SK-N-SH (cell line): ENCODE data around the gene SREK1IP1. TPM values are rescaled to one million over a fixed set of nuclear protein-coding genes. Genes with fewer than 3 reads are reported as not detected.

Source experiments
- CTCF ChIA-PET: fragments of 300-600, 350-600 bp; formaldehyde crosslinking; extraction: SDS; loops from one replicate; lab custom pipeline; 2021; lab: Yijun Ruan, JAX
- POLR2A ChIA-PET: fragments of 350-600 bp; sonication (Branson Sonifier 250); formaldehyde crosslinking; extraction: SDS; loops from one replicate; lab custom pipeline; 2020; ENCODE audit warnings: antibody characterized with exemption, inconsistent platforms; lab: Yijun Ruan, JAX
- DNase-seq: peaks from one replicate; pipeline ENCODE4 v3.0.0; 2012
- H2AFZ ChIP-seq: fragments of 200-600 bp; sonication (generic); 2 replicates; pipeline ENCODE4 v1.8.1; 2016; ENCODE audit warnings: antibody characterized with exemption, mild to moderate bottlenecking, low read depth
- H3F3A ChIP-seq: fragments of 200-600 bp; sonication (generic); replicated peaks from 2 replicates; pipeline ENCODE3; 2016; ENCODE audit warnings: antibody characterized with exemption, mild to moderate bottlenecking; ENCODE audit not compliant: insufficient read depth
- H3K27ac ChIP-seq, 2 experiments: fragments of 200-500 bp in 1 of 2; fragments of 200-600 bp in 1 of 2; sonication (Bioruptor generic) in 1 of 2; sonication (generic), shearing (Covaris generic) in 1 of 2; 2 replicates each; pipeline versions ENCODE4 v1.5.1 to v1.6.1; 2014 to 2016; ENCODE audit warnings: low read depth in 2 of 2, inconsistent platforms in 1 of 2, low read length in 1 of 2, mild to moderate bottlenecking in 1 of 2, mixed read lengths in 1 of 2
- H3K27me3 ChIP-seq: fragments of 200-600 bp; sonication (generic), shearing (Covaris generic); 2 replicates; pipeline ENCODE4 v1.6.1; 2016; ENCODE audit warnings: mixed run types; ENCODE audit not compliant: insufficient read depth
- H3K36me3 ChIP-seq, 2 experiments: fragments of 200-500 bp in 1 of 2; fragments of 200-600 bp in 1 of 2; sonication (Bioruptor generic) in 1 of 2; sonication (generic) in 1 of 2; replicated peaks in 1 of 2; 2 replicates each; pipeline versions ENCODE3 to v1.5.1; 2014 to 2016; ENCODE audit warnings: low read length in 1 of 2, mild to moderate bottlenecking in 1 of 2; ENCODE audit not compliant: insufficient read depth in 2 of 2, control insufficient read depth in 1 of 2
- H3K4me1 ChIP-seq, 2 experiments: fragments of 200-500 bp in 1 of 2; fragments of 200-600 bp in 1 of 2; sonication (Bioruptor generic) in 1 of 2; sonication (generic), shearing (Covaris generic) in 1 of 2; 2 replicates each; pipeline versions ENCODE4 v1.5.1 to v1.6.1; 2014 to 2016; ENCODE audit warnings: low read depth in 1 of 2, low read length in 1 of 2, mixed run types in 1 of 2; ENCODE audit not compliant: insufficient read depth in 2 of 2, control insufficient read depth in 1 of 2
- H3K4me2 ChIP-seq: fragments of 200-600 bp; sonication (generic), shearing (Covaris generic); 2 replicates; pipeline ENCODE4 v1.6.1; 2017; ENCODE audit warnings: mixed run types
- H3K4me3 ChIP-seq, 2 experiments: fragments of 200-500 bp in 1 of 2; fragments of 200-600 bp in 1 of 2; sonication (Bioruptor generic) in 1 of 2; sonication (generic), shearing (Covaris generic) in 1 of 2; 2 replicates each; pipeline versions ENCODE4 v1.5.1 to v1.8.1; 2014 to 2016; ENCODE audit warnings: low read depth in 2 of 2, inconsistent platforms in 1 of 2, low read length in 1 of 2, mild to moderate bottlenecking in 1 of 2, mixed read lengths in 1 of 2, moderate library complexity in 1 of 2
- H3K79me2 ChIP-seq: fragments of 200-600 bp; sonication (generic); 2 replicates; pipeline ENCODE4 v1.8.1; 2017; ENCODE audit warnings: mild to moderate bottlenecking; ENCODE audit not compliant: insufficient read depth
- H3K9ac ChIP-seq: fragments of 200-600 bp; sonication (generic); 2 replicates; pipeline ENCODE4 v1.6.1; 2017; ENCODE audit warnings: mixed run types
- H3K9me2 ChIP-seq: fragments of 200-600 bp; sonication (generic); 2 replicates; pipeline ENCODE4 v1.6.1; 2017; ENCODE audit warnings: mixed run types
- H3K9me3 ChIP-seq: fragments of 200-600 bp; sonication (generic); 2 replicates; pipeline ENCODE4 v1.6.1; 2017; ENCODE audit warnings: mixed run types, mild to moderate bottlenecking, moderate library complexity
- H4K20me1 ChIP-seq: fragments of 200-600 bp; sonication (generic); 2 replicates; pipeline ENCODE4 v1.6.1; 2017; ENCODE audit warnings: mild to moderate bottlenecking, mixed run types; ENCODE audit not compliant: insufficient read depth
- GATA2 ChIP-seq: sonication (generic); formaldehyde crosslinking; IDR thresholded peaks from 2 replicates; pipeline ENCODE4 v1.5.0; 2020; ENCODE audit warnings: mild to moderate bottlenecking, missing genetic modification reagents
- JUND ChIP-seq: IDR thresholded peaks from 2 replicates; pipeline ENCODE4 v1.4.0; 2012
- RAD21 ChIP-seq: IDR thresholded peaks from 2 replicates; pipeline ENCODE4 v1.6.1; 2012; ENCODE audit warnings: mild to moderate bottlenecking, low read length
- RFX5 ChIP-seq: IDR thresholded peaks from 2 replicates; pipeline ENCODE4 v1.6.1; 2012; ENCODE audit warnings: mild to moderate bottlenecking, improper control_type of control experiment, low read length
- SIN3A ChIP-seq: IDR thresholded peaks from 2 replicates; pipeline ENCODE4 v1.6.1; 2012; ENCODE audit warnings: low read depth, mild to moderate bottlenecking, low read length, moderate library complexity, borderline replicate concordance
- TCF12 ChIP-seq: IDR thresholded peaks from 2 replicates; pipeline ENCODE4 v1.4.0; 2012
- YY1 ChIP-seq: IDR thresholded peaks from 2 replicates; pipeline ENCODE4 v1.4.0; 2012; ENCODE audit warnings: low read depth, mild to moderate bottlenecking
- WGBS: methylation state at CpG from one replicate; pipeline ENCODE4 v1.1.6; 2017; ENCODE audit warnings: low lambda C conversion rate; 5-methylcytosine and 5-hydroxymethylcytosine counted together
- polyA plus RNA-seq, 3 experiments: library from polyadenylated mRNA; depleted of rRNA; stranded (reverse); fragments of >200 nt; gene quantifications; 2 replicates each; pipeline ENCODE4 v1.2.3, GENCODE V29; 2012
- TF ChIP-seq, protein P1 (sequence below): IDR thresholded peaks from 2 replicates; pipeline ENCODE4 v1.4.0; 2012; ENCODE audit warnings: low read depth, borderline replicate concordance
- TF ChIP-seq, protein P2 (sequence below): fragments of 150-350 bp; IDR thresholded peaks from 2 replicates; pipeline ENCODE4 v1.6.1; 2017; ENCODE audit warnings: antibody characterized with exemption, low read length, low read depth, borderline replicate concordance
- TF ChIP-seq, protein P3 (sequence below): fragments of 200-600 bp; sonication (generic); IDR thresholded peaks from 2 replicates; pipeline ENCODE4 v1.6.1; 2017; ENCODE audit warnings: antibody characterized with exemption, mild to moderate bottlenecking, moderate library complexity
- TF ChIP-seq, protein P4 (sequence below): fragments of 150-350 bp; IDR thresholded peaks from 2 replicates; pipeline ENCODE4 v1.6.1; 2016; ENCODE audit warnings: mild to moderate bottlenecking, low read depth, low read length

The SREK1IP1 gene
- polyA plus RNA-seq, 1 of the 3 experiments (the other 2 are of a cell fraction) = 1.2 TPM

DNA sequence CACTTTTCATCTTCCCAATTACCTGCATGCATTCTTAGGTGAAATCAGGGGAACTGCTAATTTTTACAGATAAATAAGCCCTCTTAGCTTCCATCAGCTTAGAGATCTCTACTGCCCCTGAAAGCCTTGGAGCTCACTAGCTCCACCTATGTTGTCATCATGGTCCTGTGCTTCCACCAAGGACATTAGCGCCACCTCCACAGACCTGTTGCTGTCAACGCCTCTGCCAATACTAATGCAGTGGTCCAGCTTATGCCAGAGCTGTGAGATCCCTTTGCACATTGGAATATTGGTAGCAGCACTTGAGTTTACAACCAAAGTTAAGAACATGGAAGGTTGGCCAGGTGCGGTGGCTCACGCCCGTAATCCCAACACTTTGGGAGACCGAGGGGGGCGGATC, 85.9 kb downstream of the SREK1IP1 start:
- Histone ChIP-seq H3F3A (no peaks in the 10 kb centered on the region), H4K20me1 (no peaks in the 10 kb centered on the region), H3K4me1 (no peaks in the 10 kb centered on the region), H3K79me2 (no peaks in the 10 kb centered on the region), H3K9me3 (no peaks in the 10 kb centered on the region), H3K4me2 (no peak overlapping the region), H3K9me2 (no peaks in the 10 kb centered on the region), H2AFZ (no peak overlapping the region), H3K27me3 (peaks cover 38% of the 10 kb centered on the region), H3K4me3 (no peak overlapping the region), H3K27ac (no peak overlapping the region), H3K9ac (no peak overlapping the region), H3K36me3 (no peaks in the 10 kb centered on the region)
- ChIA-PET POLR2A (no interaction called here), CTCF (interaction anchor here (1.1 to 1.2 kb wide), 2 partner anchors 9 to 50 kb away, joined by 3 read pairs; no protein-coding TSS in a partner anchor)
- TF ChIP-seq RFX5 (no peak), RAD21 (no peak), TCF12 (no peak), SIN3A (no peak), YY1 (no peak)
- TF ChIP-seq, protein P1, sequence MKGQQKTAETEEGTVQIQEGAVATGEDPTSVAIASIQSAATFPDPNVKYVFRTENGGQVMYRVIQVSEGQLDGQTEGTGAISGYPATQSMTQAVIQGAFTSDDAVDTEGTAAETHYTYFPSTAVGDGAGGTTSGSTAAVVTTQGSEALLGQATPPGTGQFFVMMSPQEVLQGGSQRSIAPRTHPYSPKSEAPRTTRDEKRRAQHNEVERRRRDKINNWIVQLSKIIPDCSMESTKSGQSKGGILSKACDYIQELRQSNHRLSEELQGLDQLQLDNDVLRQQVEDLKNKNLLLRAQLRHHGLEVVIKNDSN = no peak
- no peak for DNase-seq
- WGBS = 69% methylated on average over 7 of the region's 7 CpGs

DNA sequence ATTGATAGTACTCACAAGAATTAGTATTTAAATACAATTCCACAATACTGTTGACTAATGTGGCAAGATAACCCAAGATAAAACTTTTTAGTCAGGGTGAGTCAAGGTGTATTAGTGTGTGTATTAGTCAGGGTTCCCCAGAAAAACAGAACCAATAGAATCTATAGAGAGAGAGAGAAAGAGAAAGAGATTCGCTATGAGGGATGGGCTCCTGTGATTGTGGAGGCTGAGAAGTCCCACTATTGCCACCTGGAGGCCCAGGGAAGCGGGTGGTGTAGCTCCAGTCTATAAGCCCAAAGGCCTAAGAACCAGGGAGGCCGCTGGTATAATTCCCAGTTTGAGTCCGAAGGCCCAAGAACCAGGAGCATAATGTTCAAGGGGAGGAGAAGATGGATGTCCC, 88.2 kb downstream of the SREK1IP1 start:
- Histone ChIP-seq H3K4me2 (no peak overlapping the region), H3K27me3 (peaks cover 22% of the 10 kb centered on the region), H2AFZ (no peak overlapping the region), H3K9ac (no peak overlapping the region), H3K36me3 (no peaks in the 10 kb centered on the region), H3K27ac (no peak overlapping the region), H3K79me2 (no peaks in the 10 kb centered on the region), H4K20me1 (no peaks in the 10 kb centered on the region), H3K4me3 (no peak overlapping the region), H3K9me2 (no peaks in the 10 kb centered on the region), H3F3A (no peaks in the 10 kb centered on the region), H3K9me3 (no peaks in the 10 kb centered on the region), H3K4me1 (no peaks in the 10 kb centered on the region)
- CTCF ChIA-PET = no interaction called here
- 34% methylated on average over 4 of the region's 4 CpGs for WGBS
- TF ChIP-seq, protein P2, sequence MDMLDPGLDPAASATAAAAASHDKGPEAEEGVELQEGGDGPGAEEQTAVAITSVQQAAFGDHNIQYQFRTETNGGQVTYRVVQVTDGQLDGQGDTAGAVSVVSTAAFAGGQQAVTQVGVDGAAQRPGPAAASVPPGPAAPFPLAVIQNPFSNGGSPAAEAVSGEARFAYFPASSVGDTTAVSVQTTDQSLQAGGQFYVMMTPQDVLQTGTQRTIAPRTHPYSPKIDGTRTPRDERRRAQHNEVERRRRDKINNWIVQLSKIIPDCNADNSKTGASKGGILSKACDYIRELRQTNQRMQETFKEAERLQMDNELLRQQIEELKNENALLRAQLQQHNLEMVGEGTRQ = no peak
- TF ChIP-seq, protein P3, sequence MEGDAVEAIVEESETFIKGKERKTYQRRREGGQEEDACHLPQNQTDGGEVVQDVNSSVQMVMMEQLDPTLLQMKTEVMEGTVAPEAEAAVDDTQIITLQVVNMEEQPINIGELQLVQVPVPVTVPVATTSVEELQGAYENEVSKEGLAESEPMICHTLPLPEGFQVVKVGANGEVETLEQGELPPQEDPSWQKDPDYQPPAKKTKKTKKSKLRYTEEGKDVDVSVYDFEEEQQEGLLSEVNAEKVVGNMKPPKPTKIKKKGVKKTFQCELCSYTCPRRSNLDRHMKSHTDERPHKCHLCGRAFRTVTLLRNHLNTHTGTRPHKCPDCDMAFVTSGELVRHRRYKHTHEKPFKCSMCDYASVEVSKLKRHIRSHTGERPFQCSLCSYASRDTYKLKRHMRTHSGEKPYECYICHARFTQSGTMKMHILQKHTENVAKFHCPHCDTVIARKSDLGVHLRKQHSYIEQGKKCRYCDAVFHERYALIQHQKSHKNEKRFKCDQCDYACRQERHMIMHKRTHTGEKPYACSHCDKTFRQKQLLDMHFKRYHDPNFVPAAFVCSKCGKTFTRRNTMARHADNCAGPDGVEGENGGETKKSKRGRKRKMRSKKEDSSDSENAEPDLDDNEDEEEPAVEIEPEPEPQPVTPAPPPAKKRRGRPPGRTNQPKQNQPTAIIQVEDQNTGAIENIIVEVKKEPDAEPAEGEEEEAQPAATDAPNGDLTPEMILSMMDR = peak; percentile 19; the same call in 1 of the 2 replicates
- DNase-seq = no peak
- POLR2A ChIA-PET = no interaction called here

DNA sequence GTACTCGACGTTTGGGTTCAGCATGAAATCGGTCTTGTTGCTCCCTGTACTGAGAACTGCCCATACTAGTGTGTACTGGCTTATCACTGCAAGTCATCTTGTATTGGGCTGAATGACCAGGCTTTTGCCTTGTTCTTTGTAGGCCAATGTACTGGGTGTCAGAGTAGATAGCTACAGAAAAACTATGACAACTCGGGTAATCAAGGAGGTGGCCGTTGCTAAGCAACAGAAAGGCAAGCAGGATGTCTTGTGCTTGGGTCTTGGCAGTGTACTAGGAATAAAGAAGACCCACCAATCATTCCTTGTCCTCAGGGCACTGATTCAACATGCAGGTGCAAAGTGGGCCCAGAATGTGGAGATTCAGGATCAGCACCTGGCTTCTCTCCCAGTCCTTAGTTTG, 90.1 kb downstream of the SREK1IP1 start:
- no peak overlapping the region for H3K4me3 ChIP-seq
- H3K9me2 ChIP-seq = no peaks in the 10 kb centered on the region
- DNase-seq = no peak
- H3K36me3 ChIP-seq = no peaks in the 10 kb centered on the region
- H3K4me1 ChIP-seq = no peaks in the 10 kb centered on the region
- TF ChIP-seq, protein P4, sequence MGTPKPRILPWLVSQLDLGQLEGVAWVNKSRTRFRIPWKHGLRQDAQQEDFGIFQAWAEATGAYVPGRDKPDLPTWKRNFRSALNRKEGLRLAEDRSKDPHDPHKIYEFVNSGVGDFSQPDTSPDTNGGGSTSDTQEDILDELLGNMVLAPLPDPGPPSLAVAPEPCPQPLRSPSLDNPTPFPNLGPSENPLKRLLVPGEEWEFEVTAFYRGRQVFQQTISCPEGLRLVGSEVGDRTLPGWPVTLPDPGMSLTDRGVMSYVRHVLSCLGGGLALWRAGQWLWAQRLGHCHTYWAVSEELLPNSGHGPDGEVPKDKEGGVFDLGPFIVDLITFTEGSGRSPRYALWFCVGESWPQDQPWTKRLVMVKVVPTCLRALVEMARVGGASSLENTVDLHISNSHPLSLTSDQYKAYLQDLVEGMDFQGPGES = no peak
- TF ChIP-seq GATA2 (CRISPR knock-in tag) = no peak
- no peak for TF ChIP-seq JUND
- no peaks in the 10 kb centered on the region for H3K9me3 ChIP-seq
- no peak overlapping the region for H3K4me2 ChIP-seq
- H3F3A ChIP-seq = no peaks in the 10 kb centered on the region
- H3K79me2 ChIP-seq = no peaks in the 10 kb centered on the region
- no peak overlapping the region for H2AFZ ChIP-seq
- H4K20me1 ChIP-seq = no peaks in the 10 kb centered on the region
- no peak overlapping the region for H3K9ac ChIP-seq
- WGBS = 36% methylated on average over 5 of the region's 5 CpGs
- H3K27me3 ChIP-seq = peaks cover 19% of the 10 kb centered on the region
- POLR2A ChIA-PET = no interaction called here
- CTCF ChIA-PET = interaction anchor here (1.0 to 1.4 kb wide), 2 partner anchors 44 to 70 kb away, joined by 3 to 4 read pairs; no protein-coding TSS in a partner anchor
- no peak overlapping the region for H3K27ac ChIP-seq
